Neural cell (in vitro differentiated cells): ENCODE measurements around the gene MYCBPAP.

Source experiments
- EP300 ChIP-seq: fragments of 450-650 bp; conservative IDR thresholded peaks from 2 replicates; pipeline ENCODE4 v1.6.1; 2014; ENCODE audit warnings: antibody characterized with exemption, mild to moderate bottlenecking, moderate library complexity; ENCODE audit not compliant: poor library complexity, severe bottlenecking
- EZH2 ChIP-seq: fragments of 200-600, 300-800 bp; shearing (Covaris generic), sonication (generic); IDR thresholded peaks from 2 replicates; pipeline ENCODE4 v1.6.1; 2014; ENCODE audit warnings: antibody characterized with exemption, low read length, borderline replicate concordance, mild to moderate bottlenecking; ENCODE audit not compliant: insufficient read depth, poor library complexity, severe bottlenecking
- MXI1 ChIP-seq: fragments of 450-650 bp; conservative IDR thresholded peaks from 2 replicates; pipeline ENCODE4 v1.6.1; 2014; ENCODE audit warnings: antibody characterized with exemption, mild to moderate bottlenecking; ENCODE audit not compliant: poor library complexity, severe bottlenecking
- POLR2AphosphoS5 ChIP-seq: IDR thresholded peaks from 2 replicates; pipeline ENCODE4 v1.6.1; 2012
- RAD21 ChIP-seq: fragments of 450-650 bp; conservative IDR thresholded peaks from 2 replicates; pipeline ENCODE4 v1.6.1; 2014; ENCODE audit warnings: antibody characterized with exemption, mild to moderate bottlenecking, moderate library complexity
- SMC3 ChIP-seq: fragments of 450-650 bp; conservative IDR thresholded peaks from 2 replicates; pipeline ENCODE4 v1.6.1; 2014; ENCODE audit warnings: antibody characterized with exemption, mild to moderate bottlenecking, moderate library complexity; ENCODE audit not compliant: poor library complexity
- TAF1 ChIP-seq: IDR thresholded peaks from 2 replicates; pipeline ENCODE4 v1.6.1; 2012; ENCODE audit warnings: low read depth
- TF ChIP-seq, protein P1 (sequence below): fragments of 450-650 bp; IDR thresholded peaks from 2 replicates; pipeline ENCODE4 v1.5.1; 2014; ENCODE audit warnings: antibody characterized with exemption, mild to moderate bottlenecking, moderate library complexity; ENCODE audit not compliant: poor library complexity, severe bottlenecking
- TF ChIP-seq, protein P2 (sequence below): IDR thresholded peaks from 2 replicates; pipeline ENCODE4 v1.6.1; 2012; ENCODE audit warnings: borderline replicate concordance

GRCh38 chr17:50532452-50533024 is 24.3 kb downstream of the MYCBPAP start, which contains the start of gene EPN3:
- TF ChIP-seq EZH2: no peak
- TF ChIP-seq POLR2AphosphoS5: no peak
- TF ChIP-seq, protein P1, sequence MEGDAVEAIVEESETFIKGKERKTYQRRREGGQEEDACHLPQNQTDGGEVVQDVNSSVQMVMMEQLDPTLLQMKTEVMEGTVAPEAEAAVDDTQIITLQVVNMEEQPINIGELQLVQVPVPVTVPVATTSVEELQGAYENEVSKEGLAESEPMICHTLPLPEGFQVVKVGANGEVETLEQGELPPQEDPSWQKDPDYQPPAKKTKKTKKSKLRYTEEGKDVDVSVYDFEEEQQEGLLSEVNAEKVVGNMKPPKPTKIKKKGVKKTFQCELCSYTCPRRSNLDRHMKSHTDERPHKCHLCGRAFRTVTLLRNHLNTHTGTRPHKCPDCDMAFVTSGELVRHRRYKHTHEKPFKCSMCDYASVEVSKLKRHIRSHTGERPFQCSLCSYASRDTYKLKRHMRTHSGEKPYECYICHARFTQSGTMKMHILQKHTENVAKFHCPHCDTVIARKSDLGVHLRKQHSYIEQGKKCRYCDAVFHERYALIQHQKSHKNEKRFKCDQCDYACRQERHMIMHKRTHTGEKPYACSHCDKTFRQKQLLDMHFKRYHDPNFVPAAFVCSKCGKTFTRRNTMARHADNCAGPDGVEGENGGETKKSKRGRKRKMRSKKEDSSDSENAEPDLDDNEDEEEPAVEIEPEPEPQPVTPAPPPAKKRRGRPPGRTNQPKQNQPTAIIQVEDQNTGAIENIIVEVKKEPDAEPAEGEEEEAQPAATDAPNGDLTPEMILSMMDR: peak; percentile 18
- TF ChIP-seq SMC3: no peak
- no peak for TF ChIP-seq EP300
- TF ChIP-seq RAD21: no peak
- TF ChIP-seq MXI1: no peak
- TF ChIP-seq, protein P2, sequence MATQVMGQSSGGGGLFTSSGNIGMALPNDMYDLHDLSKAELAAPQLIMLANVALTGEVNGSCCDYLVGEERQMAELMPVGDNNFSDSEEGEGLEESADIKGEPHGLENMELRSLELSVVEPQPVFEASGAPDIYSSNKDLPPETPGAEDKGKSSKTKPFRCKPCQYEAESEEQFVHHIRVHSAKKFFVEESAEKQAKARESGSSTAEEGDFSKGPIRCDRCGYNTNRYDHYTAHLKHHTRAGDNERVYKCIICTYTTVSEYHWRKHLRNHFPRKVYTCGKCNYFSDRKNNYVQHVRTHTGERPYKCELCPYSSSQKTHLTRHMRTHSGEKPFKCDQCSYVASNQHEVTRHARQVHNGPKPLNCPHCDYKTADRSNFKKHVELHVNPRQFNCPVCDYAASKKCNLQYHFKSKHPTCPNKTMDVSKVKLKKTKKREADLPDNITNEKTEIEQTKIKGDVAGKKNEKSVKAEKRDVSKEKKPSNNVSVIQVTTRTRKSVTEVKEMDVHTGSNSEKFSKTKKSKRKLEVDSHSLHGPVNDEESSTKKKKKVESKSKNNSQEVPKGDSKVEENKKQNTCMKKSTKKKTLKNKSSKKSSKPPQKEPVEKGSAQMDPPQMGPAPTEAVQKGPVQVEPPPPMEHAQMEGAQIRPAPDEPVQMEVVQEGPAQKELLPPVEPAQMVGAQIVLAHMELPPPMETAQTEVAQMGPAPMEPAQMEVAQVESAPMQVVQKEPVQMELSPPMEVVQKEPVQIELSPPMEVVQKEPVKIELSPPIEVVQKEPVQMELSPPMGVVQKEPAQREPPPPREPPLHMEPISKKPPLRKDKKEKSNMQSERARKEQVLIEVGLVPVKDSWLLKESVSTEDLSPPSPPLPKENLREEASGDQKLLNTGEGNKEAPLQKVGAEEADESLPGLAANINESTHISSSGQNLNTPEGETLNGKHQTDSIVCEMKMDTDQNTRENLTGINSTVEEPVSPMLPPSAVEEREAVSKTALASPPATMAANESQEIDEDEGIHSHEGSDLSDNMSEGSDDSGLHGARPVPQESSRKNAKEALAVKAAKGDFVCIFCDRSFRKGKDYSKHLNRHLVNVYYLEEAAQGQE: no peak
- no peak for TF ChIP-seq TAF1
